ENCODE results near the gene HOXB4.

The HOXB4 gene

GRCh38 chr17:48621410-48622392 is 43.6 kb upstream of the HOXB4 start:
- no peak for TF ChIP-seq REST (IDR thresholded peaks at IDR 0.05; ENCODE audit: insufficient read depth in 1 of 2, low read depth in 2 of 2, low read length in 2 of 2)
- TF ChIP-seq TAF1 (IDR thresholded peaks at IDR 0.05; ENCODE audit: borderline replicate concordance, insufficient read depth, low read length): no peak
- no peak for TF ChIP-seq FOXP2 (optimal IDR thresholded peaks at IDR 0.05; ENCODE audit: borderline replicate concordance, extremely low read depth, extremely low read length, insufficient read depth)
- TF ChIP-seq POLR2AphosphoS5 (IDR thresholded peaks at IDR 0.05; ENCODE audit: low read depth, low read length): no peak
- TF ChIP-seq SIN3A (IDR thresholded peaks at IDR 0.05; ENCODE audit: borderline replicate concordance, insufficient read depth, low read length): no peak

- TF ChIP-seq REST (IDR thresholded peaks at IDR 0.05; ENCODE audit: insufficient read depth in 1 of 2, low read depth in 2 of 2, low read length in 2 of 2): no peak
- TF ChIP-seq FOXP2 (optimal IDR thresholded peaks at IDR 0.05; ENCODE audit: borderline replicate concordance, extremely low read depth, extremely low read length, insufficient read depth): no peak
- no peak for TF ChIP-seq SIN3A (IDR thresholded peaks at IDR 0.05; ENCODE audit: borderline replicate concordance, insufficient read depth, low read length)
- no peak for TF ChIP-seq POLR2AphosphoS5 (IDR thresholded peaks at IDR 0.05; ENCODE audit: low read depth, low read length)
- no peak for TF ChIP-seq TAF1 (IDR thresholded peaks at IDR 0.05; ENCODE audit: borderline replicate concordance, insufficient read depth, low read length)
These were observed 42.5 kb upstream of the HOXB4 start for GRCh38 chr17:48620461-48621139.

GRCh38 chr17:48619826-48620449 is 41.8 kb upstream of the HOXB4 start:
- TF ChIP-seq SIN3A (IDR thresholded peaks at IDR 0.05; ENCODE audit: borderline replicate concordance, insufficient read depth, low read length) (no peak), REST (IDR thresholded peaks at IDR 0.05; ENCODE audit: insufficient read depth in 1 of 2, low read depth in 2 of 2, low read length in 2 of 2) (no peak), TAF1 (IDR thresholded peaks at IDR 0.05; ENCODE audit: borderline replicate concordance, insufficient read depth, low read length) (no peak), FOXP2 (optimal IDR thresholded peaks at IDR 0.05; ENCODE audit: borderline replicate concordance, extremely low read depth, extremely low read length, insufficient read depth) (no peak), POLR2AphosphoS5 (IDR thresholded peaks at IDR 0.05; ENCODE audit: low read depth, low read length) (no peak)

- TF ChIP-seq FOXP2 (optimal IDR thresholded peaks at IDR 0.05; ENCODE audit: borderline replicate concordance, extremely low read depth, extremely low read length, insufficient read depth) (no peak), SIN3A (IDR thresholded peaks at IDR 0.05; ENCODE audit: borderline replicate concordance, insufficient read depth, low read length) (no peak), TAF1 (IDR thresholded peaks at IDR 0.05; ENCODE audit: borderline replicate concordance, insufficient read depth, low read length) (no peak), POLR2AphosphoS5 (IDR thresholded peaks at IDR 0.05; ENCODE audit: low read depth, low read length) (no peak), REST (IDR thresholded peaks at IDR 0.05; ENCODE audit: insufficient read depth in 1 of 2, low read depth in 2 of 2, low read length in 2 of 2) (no peak)
These were observed 40.2 kb upstream of the HOXB4 start for GRCh38 chr17:48618256-48618896.
